Upper lobe of left lung (tissue), 6 donors: Measurements from ENCODE around the gene KIF24. TPM values are rescaled to one million over a fixed set of nuclear protein-coding genes. Genes with fewer than 3 reads are reported as not detected.
"Not testable (repeated sequence)": the region's sequence is repeated elsewhere in the genome, so short reads cannot be mapped to it uniquely, and the experiment has no call there.

ENCODE experiments used
- ATAC-seq, 2 donors: fragments of 200-7000 bp; cut with Tn5 transposase; one replicate each; pipeline ENCODE4 v1.9.1; 2022; ENCODE audit warnings: mild to moderate bottlenecking in 2 of 2, moderate library complexity in 2 of 2; ENCODE audit not compliant: low FRiP score in 2 of 2
- DNase-seq, 2 donors: peaks; one replicate each; pipeline ENCODE4 v3.0.0-alpha.2; 2019 to 2020
- H3K27ac ChIP-seq, 4 donors: fragments of 200-600 bp; sonication (generic); one replicate each; pipeline ENCODE4 v1.5.1; 2016 to 2019
- H3K27me3 ChIP-seq, 4 donors: fragments of 200-600 bp; sonication (generic); one replicate each; pipeline ENCODE4 v1.5.1; 2017 to 2019
- H3K36me3 ChIP-seq, 4 donors: fragments of 200-600 bp; sonication (generic); one replicate each; pipeline ENCODE4 v1.5.1; 2016 to 2019
- H3K4me1 ChIP-seq, 4 donors: fragments of 200-600 bp; sonication (generic); one replicate each; pipeline ENCODE4 v1.5.1; 2018 to 2019
- H3K4me3 ChIP-seq, 4 donors: fragments of 200-600 bp; sonication (generic); one replicate each; pipeline ENCODE4 v1.5.1; 2017 to 2019; ENCODE audit warnings: mild to moderate bottlenecking in 2 of 4, moderate library complexity in 1 of 4
- H3K9me3 ChIP-seq, 4 donors: fragments of 200-600 bp; sonication (generic); one replicate each; pipeline ENCODE4 v1.5.1; 2018 to 2019
- CTCF ChIP-seq, 6 experiments: fragments of 450-650 bp in 4 of 6; fragments of 200-600 bp in 2 of 6; sonication (generic) in 2 of 6; IDR thresholded peaks; one replicate each; pipeline ENCODE4 v1.5.1; 2016 to 2019; ENCODE audit warnings: antibody characterized with exemption in 6 of 6
- EP300 ChIP-seq, 4 donors: sonication (generic); formaldehyde crosslinking; IDR thresholded peaks; one replicate each; pipeline ENCODE4 v1.5.1; 2017; ENCODE audit warnings: antibody characterized with exemption in 4 of 4, control low read depth in 2 of 4
- POLR2A ChIP-seq, 4 donors: fragments of 450-650 bp; IDR thresholded peaks; one replicate each; pipeline ENCODE4 v1.5.1; 2016 to 2017; ENCODE audit warnings: antibody characterized with exemption in 4 of 4, mild to moderate bottlenecking in 2 of 4
- POLR2AphosphoS5 ChIP-seq, 2 donors: sonication (generic); formaldehyde crosslinking; IDR thresholded peaks; one replicate each; pipeline ENCODE4 v1.5.1; 2017; ENCODE audit warnings: antibody characterized with exemption in 2 of 2
- WGBS, 2 donors: methylation state at CpG; one replicate each; pipeline ENCODE4 v1.1.5; 2017 to 2018; 5-methylcytosine and 5-hydroxymethylcytosine counted together
- total RNA-seq, 6 donors: library from RNA; depleted of rRNA in 4 of 6; stranded (reverse); fragments of >200 nt in 4 of 6; gene quantifications; one replicate each; pipeline versions ENCODE4 v1.1.0 to v1.2.1, GENCODE V29; 2016 to 2021
- donor health status: DM: no; HTN: no; CAD: no; lungs with moderate emphysema.
- donor health status: DM: no; HTN: yes; CAD: no; lungs with severe emphysema.

KIF24 gene
- total RNA-seq, 6 donors from 2014 or later = 0.72 to 3.2 (median 1.6) TPM

GRCh38 chr9:34363619-34364351 lies 34.7 kb upstream of the KIF24 start:
- Histone ChIP-seq H3K36me3 (no peaks in the 10 kb centered on the region), H3K4me1 (peaks cover 0 to 7% (median 3%) of the 10 kb centered on the region in 4 donors), H3K4me3 (no peak overlapping the region), H3K27me3 (no peaks in the 10 kb centered on the region), H3K9me3 (no peaks in the 10 kb centered on the region), H3K27ac (peak overlapping the region in 3 of 4 donors; percentile 21 to 58 (median 48))
- no peak for ATAC-seq
- DNase-seq = no peak
- 37 to 43% methylated on average over 13 of the region's 13 CpGs for WGBS, 2 donors
- TF ChIP-seq POLR2AphosphoS5 (IDR thresholded peaks at IDR 0.05) (no peak), POLR2A (IDR thresholded peaks at IDR 0.05) (no peak), EP300 (IDR thresholded peaks at IDR 0.05) (no peak), CTCF (IDR thresholded peaks at IDR 0.05) (no peak)

GRCh38 chr9:34362614-34363214 lies 33.6 kb upstream of the KIF24 start:
- no peak overlapping the region for H3K4me3 ChIP-seq
- 88 to 97% methylated on average over 4 of the region's 4 CpGs for whole genome bisulfite sequencing, 2 donors
- no peaks in the 10 kb centered on the region for H3K27me3 ChIP-seq
- peak overlapping the region in 1 of 4 donors; percentile 21 for H3K27ac ChIP-seq
- DNase-seq = no peak
- ATAC-seq = no peak
- H3K4me1 ChIP-seq = peaks cover 0 to 7% (median 3%) of the 10 kb centered on the region in 4 donors
- H3K36me3 ChIP-seq = no peaks in the 10 kb centered on the region
- no peak for TF ChIP-seq POLR2AphosphoS5 (IDR thresholded peaks at IDR 0.05)
- no peak for TF ChIP-seq EP300 (IDR thresholded peaks at IDR 0.05)
- no peak for TF ChIP-seq POLR2A (IDR thresholded peaks at IDR 0.05)
- TF ChIP-seq CTCF (IDR thresholded peaks at IDR 0.05) = no peak
- H3K9me3 ChIP-seq = no peaks in the 10 kb centered on the region

GRCh38 chr9:34352957-34353356 lies 23.9 kb upstream of the KIF24 start:
- H3K27ac ChIP-seq, H3K4me1 ChIP-seq, H3K27me3 ChIP-seq, H3K4me3 ChIP-seq, H3K36me3 ChIP-seq, DNase-seq, ATAC-seq, H3K9me3 ChIP-seq: not testable (repeated sequence)
- WGBS, 2 donors = 81 to 96% methylated on average over 1 of the region's 1 CpG

GRCh38 chr9:34352122-34352652 lies 23.1 kb upstream of the KIF24 start:
- H3K4me3 ChIP-seq, H3K36me3 ChIP-seq, H3K27me3 ChIP-seq, ATAC-seq, H3K4me1 ChIP-seq, H3K9me3 ChIP-seq, DNase-seq, H3K27ac ChIP-seq: not testable (repeated sequence)
- 83 to 86% methylated on average over 7 of the region's 7 CpGs for WGBS, 2 donors

GRCh38 chr9:34349324-34349723 lies 20.3 kb upstream of the KIF24 start:
- 94 to 98% methylated on average over 3 of the region's 3 CpGs for WGBS, 2 donors
- Histone ChIP-seq H3K4me1 (peaks cover 0 to 3% (median 0%) of the 10 kb centered on the region in 4 donors), H3K4me3 (no peak overlapping the region), H3K27me3 (no peaks in the 10 kb centered on the region), H3K27ac (no peak overlapping the region), H3K9me3 (no peaks in the 10 kb centered on the region), H3K36me3 (no peaks in the 10 kb centered on the region)
- no peak for TF ChIP-seq POLR2AphosphoS5 (IDR thresholded peaks at IDR 0.05)
- DNase-seq = no peak
- ATAC-seq = no peak

GRCh38 chr9:34347800-34348158 lies 18.7 kb upstream of the KIF24 start:
- Histone ChIP-seq H3K27ac (no peak overlapping the region), H3K27me3 (no peaks in the 10 kb centered on the region), H3K36me3 (peaks cover 0 to 12% (median 6%) of the 10 kb centered on the region in 4 donors), H3K4me3 (no peak overlapping the region), H3K4me1 (peaks cover 0 to 5% (median 2%) of the 10 kb centered on the region in 4 donors), H3K9me3 (no peaks in the 10 kb centered on the region)
- ATAC-seq (no peak), DNase-seq (no peak)
- TF ChIP-seq EP300 (IDR thresholded peaks at IDR 0.05) (no peak), CTCF (IDR thresholded peaks at IDR 0.05) (no peak), POLR2A (IDR thresholded peaks at IDR 0.05) (no peak), POLR2AphosphoS5 (IDR thresholded peaks at IDR 0.05) (no peak)
